H1 (cell line): Measurements from ENCODE around the gene TM4SF18. TPM values are rescaled to one million over a fixed set of nuclear protein-coding genes. Genes with fewer than 3 reads are reported as not detected.

Source experiments
- CTCF ChIA-PET: fragments of 300-600 bp; sonication (Branson Sonifier 250); formaldehyde crosslinking; loops from one replicate; lab custom pipeline; 2021; ENCODE audit not compliant: partially characterized antibody; lab: Charles Lee
- POLR2A ChIA-PET: fragments of 300-600 bp; sonication (Branson Sonifier 250); formaldehyde crosslinking; loops from one replicate; lab custom pipeline; 2021; ENCODE audit warnings: inconsistent platforms; ENCODE audit not compliant: partially characterized antibody; lab: Charles Lee
- DNase-seq, 2 experiments: peaks; one replicate each; pipeline versions ENCODE4 v3.0.0 to v3.0.0-alpha.2; 2010 to 2022; ENCODE audit warnings: low spot score in 2 of 2, low read depth in 1 of 2, mixed read lengths in 1 of 2
- FAIRE-seq: peaks from 2 replicates; lab custom pipeline; 2011; peaks lifted over from hg19 to GRCh38; lab: Jason Lieb, UNC
- H2AFZ ChIP-seq: 2 replicates; pipeline ENCODE4 v1.8.1; 2012; ENCODE audit warnings: low read length, inconsistent platforms
- H2AK5ac ChIP-seq: 2 replicates; pipeline ENCODE4 v1.6.1; 2013; ENCODE audit warnings: low read depth, low read length
- H2BK120ac ChIP-seq: replicated peaks from 2 replicates; pipeline ENCODE3; 2013; ENCODE audit warnings: low read depth, low read length, inconsistent platforms
- H2BK12ac ChIP-seq: 2 replicates; pipeline ENCODE4 v1.6.1; 2013; ENCODE audit warnings: low read depth, low read length
- H2BK15ac ChIP-seq: 2 replicates; pipeline ENCODE4 v1.6.1; 2013; ENCODE audit warnings: low read length
- H2BK20ac ChIP-seq: 2 replicates; pipeline ENCODE4 v1.6.1; 2013; ENCODE audit warnings: low read length
- H2BK5ac ChIP-seq: 2 replicates; pipeline ENCODE4 v1.6.1; 2013; ENCODE audit warnings: low read depth, low read length
- H3K14ac ChIP-seq: 2 replicates; pipeline ENCODE4 v1.6.1; 2013; ENCODE audit warnings: inconsistent platforms; ENCODE audit not compliant: insufficient read length
- H3K18ac ChIP-seq: 2 replicates; pipeline ENCODE4 v1.6.1; 2013; ENCODE audit warnings: low read length; ENCODE audit errors: extremely low read depth
- H3K23ac ChIP-seq: 2 replicates; pipeline ENCODE4 v1.6.1; 2013; ENCODE audit warnings: inconsistent platforms; ENCODE audit not compliant: insufficient read length
- H3K23me2 ChIP-seq: 2 replicates; pipeline ENCODE4 v1.6.1; 2013; ENCODE audit warnings: low read depth, low read length
- H3K27ac ChIP-seq: 2 replicates; pipeline ENCODE4 v1.6.1; 2011; ENCODE audit warnings: low read depth, low read length, inconsistent platforms
- H3K27me3 ChIP-seq, 4 experiments: replicated peaks in 1 of 4; 1 replicate in 1 of 4; 2 replicates in 3 of 4; pipeline versions ENCODE4 v1.6.1 to v1.8.1; 2011 to 2013; ENCODE audit warnings: low read length in 3 of 4, mild to moderate bottlenecking in 3 of 4, inconsistent platforms in 2 of 4, mixed read lengths in 2 of 4, moderate library complexity in 1 of 4; ENCODE audit not compliant: control insufficient read depth in 3 of 4, insufficient read depth in 3 of 4; ENCODE audit errors: extremely low read depth in 1 of 4
- H3K36me3 ChIP-seq, 4 experiments: 2 replicates each; pipeline versions ENCODE4 v1.6.1 to v1.8.1; 2011 to 2013; ENCODE audit warnings: mild to moderate bottlenecking in 4 of 4, low read length in 3 of 4, moderate library complexity in 2 of 4, control low read depth in 1 of 4, inconsistent platforms in 1 of 4; ENCODE audit not compliant: insufficient read depth in 4 of 4, control insufficient read depth in 2 of 4
- H3K4ac ChIP-seq: replicated peaks from 2 replicates; pipeline ENCODE3; 2013; ENCODE audit warnings: low read length, low read depth, mixed read lengths, inconsistent platforms; ENCODE audit not compliant: insufficient read length
- H3K4me1 ChIP-seq, 4 experiments: replicated peaks in 1 of 4; 1 replicate in 1 of 4; 2 replicates in 3 of 4; pipeline versions ENCODE4 v1.6.1 to v1.8.1; 2011 to 2013; ENCODE audit warnings: low read length in 3 of 4, inconsistent platforms in 2 of 4, mixed read lengths in 1 of 4; ENCODE audit not compliant: insufficient read depth in 4 of 4, control insufficient read depth in 3 of 4
- H3K4me2 ChIP-seq, 2 experiments: 2 replicates each; pipeline versions ENCODE4 v1.6.1 to v1.8.1; 2011 to 2013; ENCODE audit warnings: low read depth in 2 of 2, low read length in 2 of 2, control low read depth in 1 of 2, inconsistent platforms in 1 of 2, mild to moderate bottlenecking in 1 of 2; ENCODE audit not compliant: insufficient read depth in 1 of 2
- H3K4me3 ChIP-seq, 4 experiments: fragments of 200-600, 300-600 bp in 1 of 4; sonication (generic), shearing (Covaris generic), sonication (Bioruptor Twin) in 1 of 4; 2 replicates each; pipeline versions ENCODE4 v1.5.1 to v1.8.1; 2011 to 2016; ENCODE audit warnings: low read length in 4 of 4, low read depth in 3 of 4, control low read depth in 2 of 4, inconsistent platforms in 2 of 4, mild to moderate bottlenecking in 2 of 4, mixed read lengths in 1 of 4, moderate library complexity in 1 of 4; ENCODE audit not compliant: insufficient read depth in 2 of 4; ENCODE audit errors: extremely low read depth in 1 of 4
- H3K56ac ChIP-seq: replicated peaks from 2 replicates; pipeline ENCODE3; 2013; ENCODE audit warnings: low read depth, mild to moderate bottlenecking, mixed read lengths, low read length, inconsistent platforms; ENCODE audit not compliant: insufficient read length
- H3K79me1 ChIP-seq: 2 replicates; pipeline ENCODE4 v1.6.1; 2013; ENCODE audit warnings: low read depth, low read length, control low read depth
- H3K79me2 ChIP-seq, 2 experiments: 2 replicates each; pipeline versions ENCODE4 v1.6.1 to v1.8.1; 2012 to 2013; ENCODE audit warnings: low read length in 2 of 2, mild to moderate bottlenecking in 2 of 2, inconsistent platforms in 1 of 2; ENCODE audit not compliant: insufficient read depth in 2 of 2, control insufficient read depth in 1 of 2
- H3K9ac ChIP-seq, 4 experiments: replicated peaks in 1 of 4; 1 replicate in 1 of 4; 2 replicates in 3 of 4; pipeline versions ENCODE4 v1.6.1 to v1.8.1; 2011 to 2013; ENCODE audit warnings: low read depth in 3 of 4, low read length in 3 of 4, control low read depth in 2 of 4, mild to moderate bottlenecking in 2 of 4, moderate library complexity in 2 of 4, inconsistent platforms in 1 of 4; ENCODE audit errors: extremely low read depth in 1 of 4
- H3K9me3 ChIP-seq, 2 experiments: 2 replicates each; pipeline versions ENCODE4 v1.6.1 to v1.8.1; 2012 to 2013; ENCODE audit warnings: mild to moderate bottlenecking in 2 of 2, moderate library complexity in 2 of 2, control low read depth in 1 of 2, inconsistent platforms in 1 of 2, low read depth in 1 of 2, low read length in 1 of 2, mixed read lengths in 1 of 2; ENCODE audit not compliant: insufficient read depth in 2 of 2
- H4K20me1 ChIP-seq, 2 experiments: replicated peaks in 1 of 2; 2 replicates each; pipeline versions ENCODE3 to v1.8.1; 2011 to 2013; ENCODE audit warnings: inconsistent platforms in 2 of 2, low read length in 2 of 2, mild to moderate bottlenecking in 1 of 2; ENCODE audit not compliant: insufficient read depth in 2 of 2, control insufficient read depth in 1 of 2
- H4K5ac ChIP-seq: 2 replicates; pipeline ENCODE4 v1.6.1; 2013; ENCODE audit warnings: low read length, low read depth, mixed read lengths, inconsistent platforms; ENCODE audit not compliant: insufficient read length
- H4K8ac ChIP-seq: 2 replicates; pipeline ENCODE4 v1.8.0; 2013; ENCODE audit warnings: mild to moderate bottlenecking, moderate library complexity, low read length, inconsistent platforms; ENCODE audit not compliant: insufficient read depth; ENCODE audit errors: extremely low read depth
- H4K91ac ChIP-seq: replicated peaks from 2 replicates; pipeline ENCODE3; 2013; ENCODE audit warnings: low read length, mixed read lengths, inconsistent platforms; ENCODE audit not compliant: insufficient read length
- ASH2L ChIP-seq: fragments of 200-600, 300-600 bp; sonication (generic); IDR thresholded peaks from one replicate; pipeline ENCODE4 v1.7.1; 2017; ENCODE audit warnings: low read length
- CBX8 ChIP-seq: fragments of 300-800, 300-1000 bp; sonication (generic); IDR thresholded peaks from 2 replicates; pipeline ENCODE4 v1.7.1; 2016; ENCODE audit warnings: low read depth, low read length, borderline replicate concordance
- CEBPB ChIP-seq: IDR thresholded peaks from 2 replicates; pipeline ENCODE4 v1.6.1; 2012; ENCODE audit warnings: low read depth, low read length
- EP300 ChIP-seq, 2 experiments: IDR thresholded peaks; 1 replicate in 1 of 2; 2 replicates in 1 of 2; pipeline ENCODE4 v1.6.1; 2011 to 2012; ENCODE audit warnings: low read depth in 2 of 2, low read length in 2 of 2, mild to moderate bottlenecking in 2 of 2, borderline replicate concordance in 1 of 2, inconsistent platforms in 1 of 2, moderate library complexity in 1 of 2
- KDM4A ChIP-seq: IDR thresholded peaks from one replicate; pipeline ENCODE4 v1.7.1; 2012; ENCODE audit warnings: low read depth, mild to moderate bottlenecking, moderate library complexity, low read length, inconsistent platforms; ENCODE audit not compliant: severe bottlenecking
- MAX ChIP-seq: IDR thresholded peaks from 2 replicates; pipeline ENCODE4 v1.6.1; 2012; ENCODE audit warnings: inconsistent platforms
- TCF12 ChIP-seq: IDR thresholded peaks from 2 replicates; pipeline ENCODE4 v1.6.1; 2011; ENCODE audit warnings: low read depth, mild to moderate bottlenecking, low read length
- TEAD4 ChIP-seq: IDR thresholded peaks from 2 replicates; pipeline ENCODE4 v1.6.1; 2012; ENCODE audit warnings: low read depth, low read length, inconsistent platforms, mixed read lengths
- USF2 ChIP-seq: IDR thresholded peaks from 2 replicates; pipeline ENCODE4 v1.6.1; 2011; ENCODE audit warnings: low read length, improper control_type of control experiment
- YY1 ChIP-seq: IDR thresholded peaks from 2 replicates; pipeline ENCODE4 v1.6.1; 2011; ENCODE audit warnings: low read depth, mild to moderate bottlenecking, low read length
- WGBS, 2 experiments: shearing (Covaris generic) in 1 of 2; methylation state at CpG; one replicate each; pipeline versions ENCODE4 v1.1.6 to v1.1.7; 2013 to 2015; ENCODE audit warnings: low lambda C conversion rate in 2 of 2, mixed read lengths in 2 of 2, inconsistent platforms in 1 of 2, low coverage in 1 of 2, missing lambda C conversion rate in 1 of 2; ENCODE audit not compliant: insufficient replicate concordance in 2 of 2, insufficient coverage in 1 of 2, insufficient read length in 1 of 2; ENCODE audit errors: extremely low coverage in 1 of 2, missing lambda C conversion rate in 1 of 2; 5-methylcytosine and 5-hydroxymethylcytosine counted together
- polyA plus RNA-seq, 7 experiments: library from polyadenylated mRNA; depleted of rRNA in 3 of 7; stranded (reverse) in 5 of 7; unstranded in 2 of 7; fragments of >200 nt in 5 of 7; fragments of 200-250 nt in 2 of 7; gene quantifications; 1 replicate in 5 of 7; 2 replicates in 1 of 7; 4 replicates in 1 of 7; pipeline versions ENCODE4 v1.2.1 to v1.2.3, GENCODE V29; 2011 to 2013; ENCODE audit warnings: missing spikeins in 2 of 7, mixed read lengths in 2 of 7
- total RNA-seq: library from RNA; stranded (reverse); fragmentation: NEBNext Ultra II Directional; extraction: Animal tissue kit (Norgen Biotek cat#: 25700); gene quantifications from 2 replicates; pipeline ENCODE4 v1.2.1, GENCODE V29; 2021

Gene TM4SF18
- total and polyA plus RNA-seq, 2 of the 8 experiments (the other 6 are each of a cell fraction or from before 2014, with no cell fraction given) = 2.9 to 13.6 TPM

- Histone ChIP-seq H3K79me1 (no peaks in the 10 kb centered on the region), H2BK120ac (no peak overlapping the region), H4K20me1 (no peaks in the 10 kb centered on the region), H2BK12ac (no peak overlapping the region), H2AFZ (peak overlapping the region; percentile 90; the same call in 1 of the 2 replicates), H3K4ac (no peak overlapping the region), H2BK5ac (no peak overlapping the region), H2AK5ac (no peak overlapping the region), H3K4me1 (no peaks in the 10 kb centered on the region), H3K14ac (no peak overlapping the region), H4K5ac (peak overlapping the region; percentile 10), H3K4me3 (no peak overlapping the region), H2BK15ac (no peak overlapping the region), H3K79me2 (no peaks in the 10 kb centered on the region), H3K4me2 (no peak overlapping the region), H3K27ac (no peak overlapping the region), H3K18ac (no peak overlapping the region; the same call in 1 of the 2 replicates), H3K56ac (no peak overlapping the region), H4K8ac (no peak overlapping the region), H3K27me3 (no peaks in the 10 kb centered on the region), H3K9ac (no peak overlapping the region), H3K23ac (no peak overlapping the region), H3K23me2 (no peaks in the 10 kb centered on the region), H2BK20ac (no peak overlapping the region), H3K9me3 (no peaks in the 10 kb centered on the region), H4K91ac (no peak overlapping the region), H3K36me3 (no peaks in the 10 kb centered on the region)
- peak; percentile 89 for FAIRE-seq
- ChIA-PET CTCF (interaction anchor here (0.7 to 8.8 kb wide), 34 partner anchors 9 to 398 kb away, joined by 3 to 107 read pairs (median 4); partner anchors contain the start of genes HLTF, HPS3, TM4SF1 and TM4SF4), POLR2A (no interaction called here)
- WGBS, 2 experiments = 39% methylated on average over 7 of the region's 7 CpGs; no CpG with 5 or more reads in 1 of the 2 experiments
- peak; percentile 66 to 83 for DNase-seq
- TF ChIP-seq TCF12 (0 out of 2 replicates have a peak, but pooled peaks have one; percentile 43), USF2 (no peak), YY1 (peak; percentile 83), TEAD4 (no peak), CEBPB (no peak), CBX8 (no peak), KDM4A (no peak), MAX (peak; percentile 92), EP300 (IDR thresholded peaks at IDR 0.05; ENCODE audit: borderline replicate concordance in 1 of 2, low read depth in 2 of 2, low read length in 2 of 2) (no peak; a peak in 1 of 3 replicates), ASH2L (peak; percentile 57)
These were observed 19.1 kb upstream of the TM4SF18 start for GRCh38 chr3:149352556-149352955.
